ENCODE results near the gene ALX3.
A peak's percentile ranks its signal among the peaks of the same experiment; 100 is the strongest.

Gene ALX3

DNA sequence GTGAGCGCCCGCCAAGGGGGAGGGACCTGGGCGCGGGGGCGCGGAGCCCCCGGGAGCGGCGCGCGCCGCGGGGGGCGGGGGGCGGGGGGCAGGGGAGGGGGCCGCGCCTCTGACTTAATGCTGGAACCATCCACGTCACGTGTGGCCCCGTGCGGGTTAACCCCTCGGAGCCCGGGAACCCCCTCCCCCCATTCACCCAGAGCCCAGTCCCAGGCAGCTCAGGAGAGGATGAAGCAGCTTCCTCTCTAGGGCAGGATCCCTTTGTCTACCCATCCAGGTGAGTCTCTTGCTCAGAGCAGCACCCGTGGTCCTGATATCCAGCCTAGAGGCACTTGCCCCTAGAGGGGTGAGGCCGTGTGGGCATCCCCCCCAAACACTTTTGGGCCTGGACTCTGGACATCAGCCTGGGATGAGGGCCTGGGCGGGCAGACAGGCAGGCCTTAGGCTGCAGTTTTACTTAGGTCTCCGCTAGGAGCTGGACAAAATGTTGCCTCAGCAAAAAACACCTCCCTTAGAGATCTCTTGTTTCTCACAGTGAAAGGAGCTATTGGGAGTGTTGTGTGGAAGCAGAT, at the start of gene ALX3:
Gene ALX3 (minus strand): TSS at position 2 of the 572 bp plus-strand sequence. CDS start 60 bp downstream, outside the sequence.
- no peak for DNase-seq (ENCODE audit: low spot score)

DNA sequence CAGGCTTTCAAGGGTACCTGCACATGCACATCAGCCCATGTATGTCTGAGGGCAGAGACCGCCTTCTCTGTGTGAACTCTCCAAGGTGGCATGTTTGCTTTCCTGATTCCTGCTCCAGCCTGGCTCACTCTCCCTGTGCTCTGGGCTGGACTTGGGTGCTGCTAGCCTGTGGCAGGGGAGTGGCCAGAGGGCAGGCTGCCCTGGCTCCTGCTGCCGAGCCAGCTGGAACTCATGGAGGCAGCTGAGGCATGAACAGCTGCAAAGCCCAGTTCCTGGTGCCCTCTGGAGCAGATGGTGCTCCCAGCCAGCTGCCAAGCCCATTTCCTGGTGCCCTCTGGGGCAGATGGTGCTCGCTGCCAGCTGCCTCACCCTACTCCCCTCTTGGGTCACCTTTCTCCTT, 49.4 kb upstream of the ALX3 start:
- no peak for DNase-seq (ENCODE audit: low spot score)

DNA sequence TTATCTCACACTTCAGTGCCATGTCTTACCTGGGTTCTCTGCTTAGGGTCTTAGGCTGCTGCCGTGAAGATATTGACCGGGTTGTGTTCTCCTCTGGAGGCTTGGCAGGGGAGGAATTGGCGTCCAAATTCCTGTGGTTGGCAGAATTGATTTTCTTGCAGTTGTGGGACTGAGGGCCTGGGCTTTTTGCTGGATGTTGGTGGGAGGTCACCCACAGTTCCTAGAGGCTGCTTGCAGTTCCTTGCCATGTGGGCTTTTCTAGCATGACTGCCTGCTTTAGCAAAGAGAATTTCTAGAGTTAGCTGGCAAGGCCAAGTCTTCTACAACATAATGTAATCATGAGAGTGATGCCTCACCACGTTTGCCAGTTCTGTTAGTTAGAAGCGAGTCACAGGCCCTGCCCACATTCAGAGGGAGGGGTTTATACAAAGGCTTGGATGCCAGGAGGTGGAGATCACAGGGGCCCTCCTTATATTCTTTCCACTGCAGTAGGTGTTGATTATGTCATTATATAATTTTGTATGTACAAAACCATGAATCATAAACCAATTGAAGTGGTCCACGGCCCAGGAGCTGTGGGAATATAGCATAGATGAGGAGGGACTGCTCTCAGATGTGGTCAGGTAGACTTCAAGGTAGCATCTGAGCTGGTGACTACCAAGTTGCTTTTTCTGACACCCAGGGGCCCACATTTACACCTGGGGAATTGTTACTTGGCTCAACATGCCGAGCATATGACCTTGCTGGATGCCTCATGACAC, 48.3 kb upstream of the ALX3 start:
- DNase-seq (ENCODE audit: low spot score) = no peak

DNA sequence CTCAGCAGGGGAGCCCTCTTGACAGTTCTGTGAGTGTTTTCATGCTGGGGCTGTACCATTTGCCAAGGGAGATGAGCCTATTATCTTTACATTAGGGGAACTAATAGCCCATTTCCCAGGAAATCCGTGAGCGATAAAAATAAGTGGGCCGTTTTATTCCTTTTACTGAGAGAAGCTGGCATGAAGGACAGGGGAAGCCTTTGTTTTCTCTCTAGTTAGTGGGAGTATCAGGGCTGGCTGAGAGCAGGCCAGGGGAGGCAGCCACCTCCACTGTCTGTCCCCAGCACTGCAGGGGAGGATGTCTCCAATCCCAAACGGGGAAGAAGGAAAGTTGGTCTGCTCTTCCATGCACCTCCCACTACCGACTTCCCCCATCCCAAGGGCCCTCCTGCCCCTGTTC, 44.3 kb upstream of the ALX3 start:
- no peak for DNase-seq (ENCODE audit: low spot score)

DNA sequence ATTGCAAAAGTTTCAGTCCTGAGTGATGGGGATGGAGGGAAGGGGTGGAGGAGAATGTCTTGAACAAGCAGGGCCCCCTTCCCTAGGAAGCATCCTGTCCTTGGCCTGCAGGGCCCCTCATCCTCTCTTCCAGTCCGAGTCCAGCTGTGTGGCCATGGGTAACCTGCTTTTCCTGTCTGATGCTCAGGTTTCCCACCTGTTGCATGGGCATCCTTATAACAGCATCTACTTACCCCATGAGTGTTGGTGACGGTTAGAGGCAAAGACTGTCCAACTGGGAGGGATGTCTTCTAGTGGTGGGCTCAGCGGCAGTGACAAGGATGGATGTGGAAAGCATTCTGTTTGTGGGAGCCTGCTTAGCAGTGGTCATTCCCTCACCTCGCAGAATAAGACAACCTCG, 43.7 kb upstream of the ALX3 start:
- DNase-seq (ENCODE audit: low spot score) = no peak

DNA sequence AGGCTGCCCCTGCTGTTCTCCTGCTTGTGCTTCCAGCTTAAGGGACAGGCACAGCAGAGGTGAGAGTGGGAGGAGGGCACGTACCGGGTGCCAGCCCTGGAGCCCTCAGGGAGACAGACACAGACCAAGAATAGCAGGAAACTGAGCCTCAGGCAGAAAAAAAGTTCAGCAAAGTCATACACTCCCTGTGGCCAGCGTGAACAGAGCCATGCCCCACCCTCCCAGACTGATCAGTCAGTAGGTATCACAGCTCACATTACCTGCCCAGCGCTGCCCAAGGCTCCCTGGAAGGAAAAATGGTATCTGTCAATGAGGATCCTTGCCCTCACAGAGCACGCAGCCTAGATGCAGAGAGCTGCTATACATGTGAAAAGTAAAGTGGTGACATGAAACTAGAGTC, 43.1 kb upstream of the ALX3 start:
- no peak for DNase-seq (ENCODE audit: low spot score)

DNA sequence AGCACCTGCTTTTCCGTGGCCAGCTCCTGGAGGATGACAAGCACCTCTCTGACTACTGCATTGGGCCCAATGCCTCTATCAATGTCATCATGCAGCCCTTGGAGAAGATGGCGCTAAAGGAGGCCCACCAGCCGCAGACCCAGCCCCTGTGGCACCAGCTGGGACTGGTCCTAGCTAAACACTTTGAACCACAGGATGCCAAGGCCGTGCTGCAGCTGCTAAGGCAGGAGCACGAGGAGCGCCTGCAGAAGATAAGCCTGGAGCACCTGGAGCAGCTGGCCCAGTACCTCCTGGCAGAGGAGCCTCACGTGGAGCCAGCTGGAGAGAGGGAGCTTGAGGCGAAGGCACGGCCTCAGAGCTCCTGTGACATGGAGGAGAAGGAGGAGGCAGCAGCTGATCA, 42.2 kb upstream of the ALX3 start:
- no peak for DNase-seq (ENCODE audit: low spot score)

DNA sequence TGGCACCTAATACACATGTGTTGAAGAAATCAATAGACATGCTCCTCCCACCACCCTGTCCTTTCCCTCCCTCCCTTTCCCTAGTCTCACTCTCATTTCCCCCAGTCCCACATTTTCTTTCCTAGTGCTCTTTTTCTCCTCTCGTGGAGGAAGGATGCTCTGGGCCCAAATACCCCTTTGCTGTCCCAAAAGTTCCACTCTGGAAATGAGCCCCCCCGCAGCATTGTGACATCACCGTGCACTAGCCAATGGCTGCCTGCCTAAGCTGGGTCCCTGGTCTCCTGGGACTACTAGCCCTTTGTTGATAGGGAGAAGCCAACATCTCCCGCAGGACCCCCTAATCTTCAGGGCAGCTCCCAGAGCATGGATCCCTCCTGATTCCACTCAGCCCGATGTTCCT, 41.7 kb upstream of the ALX3 start, which contains the start of gene UBL4B:
Gene UBL4B (plus strand): TSS at position 301 of the 400 bp plus-strand sequence. CDS start 92 bp downstream, at position 393.
- no peak for DNase-seq (ENCODE audit: low spot score)

DNA sequence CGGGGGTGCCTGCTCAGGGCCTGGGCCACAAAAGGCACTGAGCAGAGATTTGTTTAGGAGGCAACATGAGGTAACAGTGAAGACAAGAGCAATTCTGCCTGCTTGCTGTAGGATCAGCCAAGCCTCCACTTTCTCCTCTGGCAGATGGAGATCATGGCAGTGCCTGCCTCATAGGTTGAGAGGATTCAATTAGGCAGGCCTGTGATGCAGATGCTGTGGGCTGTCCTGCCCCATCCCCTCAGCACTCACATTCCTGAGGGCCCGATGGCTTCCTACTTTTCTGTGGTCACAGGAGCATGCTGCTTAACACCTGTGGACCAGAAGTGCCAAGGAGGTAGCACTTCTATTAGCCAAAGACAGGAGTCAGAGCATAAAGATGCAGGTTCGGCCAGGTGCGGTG, 40.6 kb upstream of the ALX3 start:
- DNase-seq (ENCODE audit: low spot score) = no peak

DNA sequence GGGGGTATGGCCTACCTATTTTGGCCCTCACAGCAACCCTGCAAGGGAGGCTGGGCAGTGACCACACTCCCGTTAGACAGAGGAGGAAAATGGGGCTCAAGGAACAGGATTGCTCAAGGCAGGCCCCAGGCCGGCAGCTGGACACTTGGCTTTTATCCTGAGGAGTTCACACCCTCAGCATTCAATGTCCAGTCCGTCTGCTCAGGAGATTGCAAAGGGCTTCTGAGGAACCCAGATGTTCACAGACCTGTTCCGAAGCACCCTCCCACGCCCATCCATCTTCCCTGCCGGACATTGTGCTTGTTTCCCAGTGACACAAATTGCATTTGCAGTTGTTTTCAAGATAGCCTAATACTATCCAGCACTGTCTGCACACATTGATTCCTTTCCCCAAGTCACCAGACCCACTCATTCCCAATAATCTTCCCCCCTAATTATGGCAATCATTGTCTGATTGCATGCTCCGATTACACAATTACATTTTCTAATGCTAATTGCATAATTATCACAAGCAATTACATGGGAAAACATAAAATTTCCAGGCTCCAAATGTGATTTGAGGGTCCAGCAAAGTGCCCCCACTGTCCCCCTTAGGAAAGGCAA, 37.5 kb upstream of the ALX3 start:
- no peak for DNase-seq (ENCODE audit: low spot score)

DNA sequence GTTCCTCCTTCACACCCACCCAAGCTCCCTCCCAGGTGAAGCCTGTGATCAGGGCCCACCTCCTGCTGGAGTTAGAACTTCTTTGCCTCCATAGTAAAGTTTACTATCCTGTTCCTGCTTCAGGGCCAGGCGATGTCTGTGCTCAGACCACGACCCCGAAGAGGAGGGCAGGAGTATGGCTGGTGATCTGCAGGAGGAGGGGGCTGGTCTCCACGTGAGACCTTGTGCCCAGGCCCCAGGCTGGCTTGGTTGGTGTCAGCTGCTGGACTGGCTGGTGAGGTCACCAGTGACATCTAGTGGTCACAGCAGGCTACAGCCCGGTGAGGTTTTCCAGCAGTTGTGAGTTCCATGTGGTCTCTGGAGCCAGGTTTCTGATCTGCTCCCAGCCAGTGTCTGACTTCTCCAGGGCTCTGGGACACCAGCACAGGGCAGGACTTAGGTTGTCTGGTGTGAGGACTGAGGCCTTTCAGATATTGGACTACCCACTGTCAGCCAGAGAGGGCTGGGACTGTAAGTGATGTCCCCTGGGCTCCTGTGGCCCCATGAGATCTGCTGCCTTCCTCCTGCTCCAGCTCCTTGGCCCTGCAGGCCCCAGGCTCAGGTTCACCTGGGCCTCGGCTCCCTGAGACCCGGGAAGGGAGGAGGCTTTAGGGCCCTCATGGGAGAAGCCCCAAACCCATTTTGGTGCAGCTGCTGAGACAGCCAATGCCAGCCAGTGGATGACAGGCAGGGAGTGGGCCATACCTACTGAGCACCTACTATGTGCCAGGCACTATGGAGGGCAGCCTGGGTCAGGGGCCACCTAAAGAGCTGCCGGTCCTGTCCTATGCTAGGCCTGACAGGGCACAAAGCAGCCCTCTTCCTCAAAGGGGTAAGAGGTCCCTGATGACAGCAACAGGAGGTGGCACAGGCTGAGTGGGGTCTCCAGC, 35.8 kb upstream of the ALX3 start:
- peak; percentile 51 for DNase-seq (ENCODE audit: low spot score)

DNA sequence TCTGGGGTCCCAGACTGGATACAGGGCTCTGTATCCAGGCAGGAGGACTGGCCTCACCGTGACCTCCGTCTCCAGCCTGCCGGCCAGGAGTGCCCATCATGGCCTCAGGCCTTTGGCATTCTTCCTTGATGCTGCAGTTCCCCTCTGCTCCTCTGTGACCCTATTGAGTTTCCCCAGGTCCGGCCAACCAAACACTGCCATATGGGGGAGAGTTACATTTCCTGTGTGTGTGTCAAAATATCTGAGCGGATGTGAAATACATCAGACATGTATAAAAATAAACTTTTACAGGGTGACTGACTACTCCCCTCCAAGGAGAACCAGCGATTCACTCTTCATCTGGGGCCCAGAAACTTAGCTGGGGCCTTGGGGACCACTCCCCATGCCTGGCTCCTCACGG, 31.6 kb upstream of the ALX3 start:
- DNase-seq (ENCODE audit: low spot score) = no peak

DNA sequence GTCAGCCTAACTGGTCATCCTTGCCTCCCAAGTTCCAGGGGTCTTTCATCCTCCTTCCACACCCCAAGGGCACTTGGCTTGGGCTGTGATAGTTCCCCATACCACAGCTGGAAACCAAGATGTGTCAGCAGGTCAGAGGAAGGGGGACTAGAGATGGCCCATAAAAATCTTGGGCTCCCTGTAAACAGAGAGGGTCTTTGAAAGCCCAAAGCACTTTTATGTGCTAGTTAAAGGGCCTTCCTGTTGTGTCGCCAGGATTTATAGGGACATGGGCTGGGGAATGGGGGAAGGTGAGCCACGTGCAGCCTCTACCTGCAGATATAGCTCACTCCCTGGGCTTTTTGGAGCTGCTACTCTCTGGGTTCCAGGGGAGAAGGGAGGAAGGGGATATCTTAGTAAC, 29.9 kb upstream of the ALX3 start:
- no peak for DNase-seq (ENCODE audit: low spot score)

DNA sequence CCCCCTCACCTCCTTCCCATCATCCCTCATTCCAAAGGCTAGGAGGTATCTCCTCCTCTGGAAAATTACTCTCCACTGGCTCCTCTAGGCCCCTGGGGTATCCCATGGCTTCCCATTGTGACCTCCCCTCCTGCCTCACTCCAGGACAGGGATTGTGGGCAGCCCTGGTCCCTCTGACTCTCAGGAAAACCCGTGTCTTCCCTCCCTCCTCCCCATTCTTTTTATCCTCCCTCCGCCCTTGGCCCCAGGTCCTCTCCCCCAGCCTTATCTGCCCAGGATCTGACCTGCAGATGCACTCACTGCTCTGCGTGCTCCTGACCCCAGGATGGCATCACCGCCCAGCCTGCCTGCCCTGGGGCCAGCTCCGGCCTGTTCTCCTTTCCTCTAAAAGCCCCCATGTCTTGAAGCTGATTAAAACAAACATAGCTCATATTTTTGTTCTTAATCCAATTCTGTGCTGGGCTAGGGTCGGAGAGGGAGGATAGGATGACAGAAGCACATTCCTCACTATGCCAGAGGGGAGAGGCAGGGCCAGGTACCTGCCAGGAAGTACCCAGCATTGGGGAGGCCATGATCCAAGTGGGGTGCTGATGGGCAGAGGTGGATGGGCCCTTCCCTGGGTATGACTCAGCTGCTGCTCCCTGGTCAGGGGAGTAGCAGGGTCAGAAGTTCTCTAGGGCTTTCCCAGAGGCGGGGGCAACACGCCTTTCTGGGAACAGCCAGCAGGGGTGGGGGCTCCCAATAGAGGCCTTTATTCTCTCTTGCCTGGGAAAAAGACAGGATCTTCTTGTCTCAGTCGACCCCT, 28.0 kb upstream of the ALX3 start:
- DNase-seq (ENCODE audit: low spot score) = no peak

DNA sequence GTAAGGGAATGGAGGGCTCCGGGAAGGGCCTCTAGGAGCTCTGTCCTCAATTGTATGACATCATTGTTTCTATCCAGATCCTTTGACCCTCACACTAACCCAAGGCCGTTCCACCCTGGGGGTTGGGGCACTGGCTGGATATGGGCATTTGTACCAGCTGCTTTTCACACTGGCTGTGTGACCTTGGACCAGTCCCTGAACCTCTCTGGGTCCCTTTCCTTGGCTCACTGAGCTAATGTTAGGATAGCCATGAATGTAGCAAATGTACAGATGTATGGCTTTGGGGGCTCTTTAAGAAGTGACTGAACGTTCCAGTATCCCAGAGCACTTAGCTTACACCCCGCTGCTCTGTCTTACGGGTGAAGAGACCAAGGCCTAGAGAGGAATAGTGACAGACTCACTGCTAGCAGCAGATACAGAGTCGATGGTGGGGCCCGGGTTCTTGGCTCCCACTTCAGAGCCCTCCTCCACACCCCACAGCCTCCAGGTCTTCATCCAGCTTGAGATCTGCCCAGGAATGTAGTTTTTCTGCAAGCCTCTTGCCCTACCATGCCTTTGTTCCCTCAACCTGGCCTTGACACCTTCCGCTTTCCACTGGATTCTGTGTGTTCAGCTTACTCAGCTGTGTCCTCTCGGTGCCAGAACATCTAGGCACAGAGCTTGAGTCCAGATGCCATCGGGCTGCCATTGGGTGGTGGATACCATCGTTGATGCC, 27.2 kb upstream of the ALX3 start:
- no peak for DNase-seq (ENCODE audit: low spot score)

DNA sequence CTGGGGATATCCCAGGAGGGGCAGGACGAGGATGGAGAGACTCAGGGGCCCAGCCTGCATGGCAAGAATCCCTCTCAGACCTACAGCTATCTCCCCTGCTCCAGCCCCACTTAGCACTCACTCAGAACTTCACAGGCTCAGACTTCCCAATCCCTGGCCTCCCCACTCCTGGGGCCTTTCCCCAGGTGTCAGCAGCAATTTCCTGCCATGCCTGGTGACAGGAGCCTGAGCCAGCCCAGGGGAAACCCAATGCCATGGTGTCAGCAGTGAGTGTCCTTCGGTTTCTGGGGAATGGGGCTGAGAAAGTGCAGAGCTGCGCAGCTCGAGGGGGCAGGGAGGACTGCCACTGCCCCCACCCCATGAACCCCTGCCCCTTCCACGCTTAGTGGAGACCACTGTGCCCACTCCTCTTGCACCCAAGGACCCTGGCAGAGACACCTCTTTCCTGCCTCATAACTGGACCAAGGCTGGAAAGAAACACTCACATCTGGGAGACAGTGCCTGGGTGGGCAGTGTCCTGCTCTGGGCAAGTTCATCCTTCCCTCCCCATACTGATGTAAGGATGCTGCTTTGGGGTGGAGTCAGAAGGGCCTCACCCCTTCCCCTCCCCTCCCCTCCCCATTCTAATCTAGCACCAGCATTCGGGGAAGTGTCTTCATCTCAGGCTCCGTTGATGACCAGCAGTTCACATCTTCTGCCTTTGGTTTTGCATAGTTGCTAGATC, 24.6 kb upstream of the ALX3 start:
- DNase-seq (ENCODE audit: low spot score) = no peak

DNA sequence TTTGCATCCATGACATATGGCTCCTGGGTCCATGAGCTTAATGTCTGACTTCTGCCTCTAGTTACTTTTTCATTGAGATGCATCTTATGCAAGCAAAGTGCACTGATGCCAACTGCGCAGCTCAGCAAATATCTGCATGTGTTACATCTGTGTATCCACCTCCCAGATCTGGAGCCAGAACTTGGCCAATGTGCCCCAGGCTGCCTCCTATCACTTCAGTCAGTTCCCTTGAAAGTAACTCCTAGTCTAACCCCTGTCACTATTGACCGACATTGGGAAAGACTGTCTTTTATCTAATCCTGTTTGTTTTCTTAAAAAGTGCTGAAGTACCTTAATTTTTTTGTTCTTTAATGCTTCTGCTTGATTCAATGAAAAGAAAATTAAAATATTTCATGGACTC, 22.5 kb upstream of the ALX3 start:
- no peak for DNase-seq (ENCODE audit: low spot score)

DNA sequence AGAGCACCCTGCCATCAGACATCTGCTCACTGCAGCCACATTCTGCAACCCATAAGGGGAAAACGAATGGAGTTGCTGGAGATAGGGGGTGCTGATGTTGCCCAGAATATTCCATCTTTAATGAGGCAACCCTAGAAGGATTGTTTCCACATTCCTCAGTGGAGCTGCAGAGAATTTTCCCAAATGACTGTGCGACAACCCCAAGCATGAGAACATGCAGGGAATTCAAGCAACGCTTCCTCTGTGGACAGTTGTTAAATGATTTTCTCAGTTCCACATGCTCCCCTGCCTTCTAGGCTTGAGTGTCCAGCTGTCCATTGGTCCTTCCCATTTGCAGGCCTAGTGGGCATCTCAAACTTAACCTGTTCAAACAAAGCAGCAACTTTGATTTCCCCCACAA, 21.3 kb upstream of the ALX3 start:
- no peak for DNase-seq (ENCODE audit: low spot score)

DNA sequence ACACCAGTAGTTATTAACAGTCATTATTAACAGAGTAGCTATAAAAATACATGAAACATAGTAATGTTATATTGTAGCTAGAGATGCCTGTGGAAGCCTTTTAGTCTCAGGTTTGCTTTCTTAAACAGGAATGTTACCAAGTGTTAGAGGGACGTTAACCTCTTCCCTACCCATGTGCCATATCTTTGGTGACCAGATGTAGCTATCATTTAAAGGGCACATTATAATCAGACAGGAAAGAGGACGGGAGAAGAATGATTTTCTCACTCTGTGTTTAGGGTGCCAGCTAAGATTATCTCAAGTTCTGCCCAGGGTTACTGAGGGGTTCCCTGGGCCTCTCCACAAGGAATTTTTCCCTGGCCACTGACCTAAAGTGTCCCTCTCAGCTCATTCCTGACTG, 20.9 kb upstream of the ALX3 start:
- no peak for DNase-seq (ENCODE audit: low spot score)

DNA sequence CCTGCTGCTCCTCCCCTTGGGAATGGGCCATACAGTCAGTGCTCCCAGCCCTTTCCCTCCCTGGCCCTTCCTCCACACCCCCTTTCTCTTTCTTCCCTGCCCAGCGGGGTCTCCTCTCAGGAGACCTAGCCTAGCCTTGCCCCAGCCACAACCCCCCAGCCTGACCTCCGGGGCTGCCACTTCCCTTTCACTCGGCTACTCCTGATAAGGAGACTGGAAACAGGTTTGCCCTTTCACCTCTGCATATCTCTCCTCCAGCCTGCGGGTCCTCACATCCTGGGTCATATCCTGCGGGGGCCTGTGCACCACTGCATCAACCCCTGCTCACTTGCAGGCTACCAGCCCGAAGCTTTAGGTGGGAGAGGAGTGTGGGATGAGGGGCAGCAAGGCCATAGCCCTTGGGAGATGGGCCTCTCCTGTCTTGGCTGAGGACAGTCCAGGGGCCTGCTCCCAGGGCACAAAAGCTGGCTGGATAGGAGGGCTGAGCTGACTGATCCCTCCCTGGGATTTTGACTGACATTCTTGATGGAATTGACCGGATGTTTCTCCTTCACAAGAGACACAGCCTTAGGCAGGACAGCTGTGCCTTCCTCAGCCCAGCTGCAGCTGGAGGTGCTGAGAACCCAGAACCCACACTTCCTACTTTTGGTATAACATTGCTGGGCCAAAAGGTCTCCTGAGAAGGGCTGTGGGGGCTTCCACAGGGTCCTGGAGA, 19.2 kb upstream of the ALX3 start:
- DNase-seq (ENCODE audit: low spot score) = no peak
